Liver (tissue), 9 donors: ENCODE results near the gene GPATCH2L. TPM values are rescaled to one million over a fixed set of nuclear protein-coding genes. Genes with fewer than 3 reads are reported as not detected.

Experiments used
- DNase-seq: peaks from one replicate; pipeline ENCODE4 v3.0.0-alpha.2; 2017; ENCODE audit warnings: low spot score
- H3K27ac ChIP-seq, 2 donors: one replicate each; pipeline ENCODE4 v1.7.0; 2013; ENCODE audit warnings: inconsistent platforms in 2 of 2, low read length in 2 of 2, control low read depth in 1 of 2, low read depth in 1 of 2, mild to moderate bottlenecking in 1 of 2
- H3K27me3 ChIP-seq, 4 donors: one replicate each; pipeline versions ENCODE4 v1.6.1 to v1.7.0; 2013; ENCODE audit warnings: low read length in 3 of 4, inconsistent platforms in 1 of 4, mild to moderate bottlenecking in 1 of 4, moderate library complexity in 1 of 4; ENCODE audit not compliant: control insufficient read depth in 4 of 4, insufficient read depth in 4 of 4
- H3K36me3 ChIP-seq, 4 donors: one replicate each; pipeline versions ENCODE4 v1.6.1 to v1.7.0; 2013; ENCODE audit warnings: low read length in 3 of 4, mild to moderate bottlenecking in 3 of 4, low read depth in 1 of 4, moderate library complexity in 1 of 4; ENCODE audit not compliant: control insufficient read depth in 4 of 4, insufficient read depth in 3 of 4
- H3K4me1 ChIP-seq, 4 donors: one replicate each; pipeline versions ENCODE4 v1.6.1 to v1.7.0; 2013; ENCODE audit warnings: low read length in 3 of 4, mild to moderate bottlenecking in 3 of 4, moderate library complexity in 1 of 4; ENCODE audit not compliant: control insufficient read depth in 4 of 4, insufficient read depth in 4 of 4
- H3K4me3 ChIP-seq, 3 donors: one replicate each; pipeline versions ENCODE4 v1.6.1 to v1.7.0; 2013; ENCODE audit warnings: low read length in 3 of 3, control low read depth in 1 of 3, low read depth in 1 of 3, mild to moderate bottlenecking in 1 of 3
- H3K9ac ChIP-seq, 2 donors: one replicate each; pipeline ENCODE4 v1.7.0; 2013; ENCODE audit warnings: low read length in 2 of 2, mild to moderate bottlenecking in 2 of 2, moderate library complexity in 2 of 2, control low read depth in 1 of 2, low read depth in 1 of 2
- H3K9me3 ChIP-seq, 4 donors: one replicate each; pipeline versions ENCODE4 v1.6.1 to v1.7.0; 2013; ENCODE audit warnings: low read length in 3 of 4; ENCODE audit not compliant: control insufficient read depth in 4 of 4
- ATF3 ChIP-seq: IDR thresholded peaks from 2 replicates; pipeline ENCODE4 v1.6.1; 2016; ENCODE audit warnings: antibody characterized with exemption
- CTCF ChIP-seq: fragments of 150-350 bp; IDR thresholded peaks from 2 replicates; pipeline ENCODE4 v1.5.1; 2017; ENCODE audit warnings: improper control_type of control experiment, low read depth, low read length; ENCODE audit not compliant: missing input control
- EGR1 ChIP-seq, 2 donors: IDR thresholded peaks; 2 replicates each; pipeline ENCODE4 v1.6.1; 2016 to 2018; ENCODE audit warnings: antibody characterized with exemption in 2 of 2, low read depth in 2 of 2
- FOXA1 ChIP-seq: IDR thresholded peaks from 2 replicates; pipeline ENCODE4 v1.6.1; 2016; ENCODE audit warnings: antibody characterized with exemption
- FOXA2 ChIP-seq: IDR thresholded peaks from 2 replicates; pipeline ENCODE4 v1.6.1; 2016; ENCODE audit warnings: antibody characterized with exemption
- GABPA ChIP-seq, 2 donors: IDR thresholded peaks in 1 of 2; conservative IDR thresholded peaks in 1 of 2; 2 replicates each; pipeline ENCODE4 v1.6.1; 2016; ENCODE audit warnings: antibody characterized with exemption in 2 of 2, mild to moderate bottlenecking in 1 of 2, moderate library complexity in 1 of 2
- HNF4A ChIP-seq, 2 donors: conservative IDR thresholded peaks; 2 replicates each; pipeline ENCODE4 v1.6.1; 2016; ENCODE audit warnings: antibody characterized with exemption in 2 of 2, mild to moderate bottlenecking in 2 of 2
- JUND ChIP-seq, 2 donors: IDR thresholded peaks; 2 replicates each; pipeline ENCODE4 v1.6.1; 2016; ENCODE audit warnings: antibody characterized with exemption in 2 of 2
- NR2F2 ChIP-seq: IDR thresholded peaks from 2 replicates; pipeline ENCODE4 v1.6.1; 2016; ENCODE audit warnings: antibody characterized with exemption
- RAD21 ChIP-seq, 2 donors: IDR thresholded peaks; 2 replicates each; pipeline ENCODE4 v1.6.1; 2016; ENCODE audit warnings: antibody characterized with exemption in 2 of 2, mild to moderate bottlenecking in 2 of 2
- REST ChIP-seq: IDR thresholded peaks from 2 replicates; pipeline ENCODE4 v1.6.1; 2016; ENCODE audit warnings: antibody characterized with exemption, mild to moderate bottlenecking
- RXRA ChIP-seq, 2 donors: IDR thresholded peaks; 2 replicates each; pipeline ENCODE4 v1.6.1; 2017 to 2018; ENCODE audit warnings: antibody characterized with exemption in 2 of 2, mild to moderate bottlenecking in 1 of 2
- TAF1 ChIP-seq: conservative IDR thresholded peaks from 2 replicates; pipeline ENCODE4 v1.6.1; 2016; ENCODE audit warnings: antibody characterized with exemption, mild to moderate bottlenecking
- ZBTB33 ChIP-seq: IDR thresholded peaks from 2 replicates; pipeline ENCODE4 v1.6.1; 2016; ENCODE audit warnings: antibody characterized with exemption
- WGBS: extraction: QIAGEN DNeasy Blood & Tissue Kit; methylation state at CpG from one replicate; pipeline ENCODE4 v1.1.7; 2013; 5-methylcytosine and 5-hydroxymethylcytosine counted together
- polyA plus RNA-seq, 2 donors: library from polyadenylated mRNA; stranded (reverse) in 1 of 2; unstranded in 1 of 2; fragments of 200-250 nt in 1 of 2; fragments of >200 nt in 1 of 2; fragmentation: Nextera tagmentation in 1 of 2; extraction: Ambion mirVana in 1 of 2; gene quantifications; one replicate each; pipeline versions ENCODE4 v1.2.1 to v1.2.3, GENCODE V29; 2013 to 2015
- total RNA-seq, 2 donors: library from RNA; depleted of rRNA; stranded (reverse); fragments of >200 nt; gene quantifications; one replicate each; pipeline ENCODE4 v1.2.3, GENCODE V29; 2014
- donor health status: healthy.
- donor health status: healthy.
- donor health status: healthy.
- donor health status: healthy.
- donor health status: healthy.

The GPATCH2L gene
- total and polyA plus RNA-seq, 4 donors = 4.5 to 39.5 (median 15.8) TPM

- H3K27ac ChIP-seq = no peak overlapping the region
- WGBS = 81% methylated on average over 2 of the region's 2 CpGs
- no peak overlapping the region for H3K4me3 ChIP-seq
- TF ChIP-seq ATF3 (no peak), REST (no peak), NR2F2 (no peak), CTCF (no peak), RAD21 (IDR thresholded peaks at IDR 0.05) (no peak), JUND (IDR thresholded peaks at IDR 0.05) (no peak), EGR1 (IDR thresholded peaks at IDR 0.05; ENCODE audit: low read depth in 2 of 2) (no peak), ZBTB33 (no peak), GABPA (IDR thresholded peaks at IDR 0.05 in 1 of 2, conservative IDR thresholded peaks at IDR 0.05 in 1 of 2) (no peak), TAF1 (no peak), RXRA (IDR thresholded peaks at IDR 0.05) (no peak), FOXA2 (no peak)
- H3K4me1 ChIP-seq = no peaks in the 10 kb centered on the region
- H3K9ac ChIP-seq = no peak overlapping the region
- H3K36me3 ChIP-seq = no peaks in the 10 kb centered on the region
- H3K9me3 ChIP-seq = no peaks in the 10 kb centered on the region
- no peak for DNase-seq
- H3K27me3 ChIP-seq = peaks cover 0 to 5% (median 0%) of the 10 kb centered on the region in 4 donors
Observed at GRCh38 chr14:76115010-76115422, 36.7 kb upstream of the GPATCH2L start.

GRCh38 chr14:76117789-76118484 lies 33.8 kb upstream of the GPATCH2L start:
- Histone ChIP-seq H3K9me3 (no peaks in the 10 kb centered on the region), H3K9ac (no peak overlapping the region), H3K4me1 (no peaks in the 10 kb centered on the region), H3K4me3 (no peak overlapping the region), H3K27me3 (peaks cover 0 to 4% (median 0%) of the 10 kb centered on the region in 4 donors), H3K36me3 (no peaks in the 10 kb centered on the region), H3K27ac (no peak overlapping the region)
- no peak for TF ChIP-seq FOXA1
- TF ChIP-seq EGR1 (IDR thresholded peaks at IDR 0.05; ENCODE audit: low read depth in 2 of 2) = no peak
- no peak for TF ChIP-seq ZBTB33
- TF ChIP-seq GABPA (IDR thresholded peaks at IDR 0.05 in 1 of 2, conservative IDR thresholded peaks at IDR 0.05 in 1 of 2) = no peak
- no peak for TF ChIP-seq FOXA2
- no peak for TF ChIP-seq HNF4A (conservative IDR thresholded peaks at IDR 0.05)
- no peak for DNase-seq
- 69% methylated on average over 16 of the region's 16 CpGs for WGBS
